ENCODE data around the gene RTP5. TPM values are rescaled to one million over a fixed set of nuclear protein-coding genes. Genes with fewer than 3 reads are reported as not detected.
"Not testable (repeated sequence)": the region's sequence is repeated elsewhere in the genome, so short reads cannot be mapped to it uniquely, and the experiment has no call there.

Gene RTP5
- polyA plus RNA-seq, 1 of the 3 experiments (the other 2 are of a cell fraction), result not detected

GRCh38 chr2:241823531-241824437, 45.7 kb upstream of the RTP5 start:
- H3K9me2 ChIP-seq, result not testable (repeated sequence)
- 57% methylated on average over 45 of the region's 45 CpGs for WGBS (ENCODE audit: low lambda C conversion rate)

GRCh38 chr2:241827394-241827793, 42.1 kb upstream of the RTP5 start:
- POLR2A ChIA-PET, result no interaction called here
- H4K20me1 ChIP-seq (ENCODE audit: insufficient read depth), result no peaks in the 10 kb centered on the region

More at GRCh38 chr2:241823531-241824437, 45.7 kb upstream of the RTP5 start:
- H3F3A ChIP-seq (replicated peaks; ENCODE audit: insufficient read depth); H3K4me1 ChIP-seq (ENCODE audit: control insufficient read depth in 1 of 2, insufficient read depth in 2 of 2, low read depth in 1 of 2, low read length in 1 of 2); POLR2A ChIA-PET; H2AFZ ChIP-seq (ENCODE audit: low read depth); H3K4me3 ChIP-seq (ENCODE audit: low read depth in 2 of 2, low read length in 1 of 2); H3K36me3 ChIP-seq (replicated peaks in 1 of 2; ENCODE audit: control insufficient read depth in 1 of 2, insufficient read depth in 2 of 2, low read length in 1 of 2); H3K27ac ChIP-seq (ENCODE audit: low read depth in 2 of 2, low read length in 1 of 2); H3K9ac ChIP-seq; H3K27me3 ChIP-seq (ENCODE audit: insufficient read depth); H3K4me2 ChIP-seq; H3K9me3 ChIP-seq; H4K20me1 ChIP-seq (ENCODE audit: insufficient read depth); H3K79me2 ChIP-seq (ENCODE audit: insufficient read depth): not testable (repeated sequence)
- peak; percentile 40 for DNase-seq
- CTCF ChIA-PET, result interaction anchor here (0.7 kb wide), 1 partner anchor 107 kb away, joined by 3 read pairs; no protein-coding TSS in a partner anchor

More at GRCh38 chr2:241827394-241827793, 42.1 kb upstream of the RTP5 start:
- H3K27me3 ChIP-seq (ENCODE audit: insufficient read depth), result no peaks in the 10 kb centered on the region
- H3K27ac ChIP-seq (ENCODE audit: low read depth in 2 of 2, low read length in 1 of 2), result no peak overlapping the region
- H2AFZ ChIP-seq (ENCODE audit: low read depth), result no peak overlapping the region
- CTCF ChIA-PET, result no interaction called here
- H3K9me2 ChIP-seq, result no peaks in the 10 kb centered on the region
- no peaks in the 10 kb centered on the region for H3K79me2 ChIP-seq (ENCODE audit: insufficient read depth)
- H3F3A ChIP-seq (replicated peaks; ENCODE audit: insufficient read depth), result peaks cover 7% of the 10 kb centered on the region
- WGBS (ENCODE audit: low lambda C conversion rate), result 5% methylated on average over 2 of the region's 2 CpGs
- no peaks in the 10 kb centered on the region for H3K4me1 ChIP-seq (ENCODE audit: control insufficient read depth in 1 of 2, insufficient read depth in 2 of 2, low read depth in 1 of 2, low read length in 1 of 2)
- DNase-seq, result no peak
- H3K36me3 ChIP-seq (replicated peaks in 1 of 2; ENCODE audit: control insufficient read depth in 1 of 2, insufficient read depth in 2 of 2, low read length in 1 of 2), result no peaks in the 10 kb centered on the region
- H3K4me3 ChIP-seq (ENCODE audit: low read depth in 2 of 2, low read length in 1 of 2), result no peak overlapping the region
- H3K4me2 ChIP-seq, result no peak overlapping the region
- H3K9me3 ChIP-seq, result no peaks in the 10 kb centered on the region
- no peak overlapping the region for H3K9ac ChIP-seq
- TF ChIP-seq RXRA (IDR thresholded peaks at IDR 0.05; ENCODE audit: borderline replicate concordance, low read depth) (no peak), TEAD4 (IDR thresholded peaks at IDR 0.05; ENCODE audit: borderline replicate concordance, insufficient read depth) (no peak), MAX (IDR thresholded peaks at IDR 0.05; ENCODE audit: low read depth) (no peak), MXI1 (IDR thresholded peaks at IDR 0.05; ENCODE audit: low read depth, low read length) (no peak), MEF2A (IDR thresholded peaks at IDR 0.05; ENCODE audit: borderline replicate concordance, low read depth) (no peak), TCF12 (IDR thresholded peaks at IDR 0.05) (no peak), IRF3 (IDR thresholded peaks at IDR 0.05; ENCODE audit: low read depth, low read length) (no peak), SIN3A (IDR thresholded peaks at IDR 0.05; ENCODE audit: borderline replicate concordance, low read depth, low read length) (no peak), SMC3 (IDR thresholded peaks at IDR 0.05; ENCODE audit: low read depth, low read length) (no peak), POLR2AphosphoS5 (IDR thresholded peaks at IDR 0.05; ENCODE audit: low read depth, low read length) (no peak), PBX3 (IDR thresholded peaks at IDR 0.05) (no peak), FOXJ3 (CRISPR knock-in tag; IDR thresholded peaks at IDR 0.05) (no peak), RCOR1 (IDR thresholded peaks at IDR 0.05; ENCODE audit: low read length) (no peak), USF2 (IDR thresholded peaks at IDR 0.05; ENCODE audit: borderline replicate concordance, low read depth, low read length) (no peak), FOXM1 (IDR thresholded peaks at IDR 0.05; ENCODE audit: low read depth) (no peak), RAD21 (IDR thresholded peaks at IDR 0.05; ENCODE audit: low read length) (no peak), CHD2 (IDR thresholded peaks at IDR 0.05; ENCODE audit: low read length, partially characterized antibody) (no peak), RFX5 (IDR thresholded peaks at IDR 0.05; ENCODE audit: low read length) (no peak), EP300 (IDR thresholded peaks at IDR 0.05; ENCODE audit: borderline replicate concordance in 1 of 2, low read depth in 1 of 2, low read length in 1 of 2) (no peak), USF1 (IDR thresholded peaks at IDR 0.05; ENCODE audit: borderline replicate concordance, low read depth) (no peak)
